Heart right ventricle (tissue), 16 donors: ENCODE measurements around the gene USP31. TPM values are rescaled to one million over a fixed set of nuclear protein-coding genes. Genes with fewer than 3 reads are reported as not detected.

ENCODE experiments used
- ATAC-seq, 8 donors: fragments of 200-7000 bp; cut with Tn5 transposase; one replicate each; pipeline ENCODE4 v1.9.1; 2020; ENCODE audit warnings: mild to moderate bottlenecking in 8 of 8, moderate library complexity in 8 of 8, moderate number of reproducible peaks in 1 of 8
- DNase-seq, 2 donors: peaks; one replicate each; pipeline ENCODE4 v3.0.0-alpha.2; 2020
- H3K27ac ChIP-seq, 10 donors: fragments of 200-600 bp; sonication (generic) in 2 of 10; one replicate each; pipeline versions ENCODE4 v1.5.0 to v1.8.0; 2020 to 2022; ENCODE audit warnings: mild to moderate bottlenecking in 3 of 10
- H3K27me3 ChIP-seq, 7 donors: fragments of 200-600 bp; one replicate each; pipeline ENCODE4 v1.8.0; 2021 to 2022; ENCODE audit warnings: mild to moderate bottlenecking in 2 of 7
- H3K36me3 ChIP-seq, 9 donors: fragments of 200-600 bp; sonication (generic) in 1 of 9; one replicate each; pipeline versions ENCODE4 v1.5.0 to v1.8.0; 2020 to 2022; ENCODE audit warnings: mild to moderate bottlenecking in 2 of 9
- H3K4me1 ChIP-seq, 9 donors: fragments of 200-600 bp; sonication (generic) in 1 of 9; one replicate each; pipeline versions ENCODE4 v1.5.0 to v1.8.0; 2020 to 2022; ENCODE audit warnings: mild to moderate bottlenecking in 4 of 9
- H3K4me3 ChIP-seq, 10 donors: fragments of 200-600 bp; sonication (generic) in 2 of 10; one replicate each; pipeline versions ENCODE4 v1.5.0 to v1.8.0; 2020 to 2022; ENCODE audit warnings: mild to moderate bottlenecking in 7 of 10, moderate library complexity in 2 of 10
- H3K9me3 ChIP-seq, 11 donors: fragments of 200-600 bp in 10 of 11; sonication (generic) in 2 of 11; one replicate each; pipeline versions ENCODE4 v1.5.0 to v1.8.0; 2013 to 2022; ENCODE audit warnings: mild to moderate bottlenecking in 2 of 11, control low read depth in 1 of 11, moderate library complexity in 1 of 11
- WGBS, 2 donors: extraction: QIAGEN DNeasy Blood & Tissue Kit; methylation state at CpG; one replicate each; pipeline ENCODE4 v1.1.7; 2013; ENCODE audit warnings: inconsistent platforms in 1 of 2; 5-methylcytosine and 5-hydroxymethylcytosine counted together
- intact Hi-C, 10 donors: fragments of 100-400 bp; cut with DNase I; formaldehyde crosslinking; loops; one replicate each; pipeline versions ENCODE4 v1.11.1 to v1.14.2; 2022
- polyA plus RNA-seq, 2 donors: library from polyadenylated mRNA; stranded (reverse); fragments of 200-250 nt; gene quantifications; one replicate each; pipeline ENCODE4 v1.2.3, GENCODE V29; 2013
- total RNA-seq, 10 donors: library from RNA; stranded (reverse); fragmentation: NEBNext Ultra II Directional in 3 of 10; extraction: Animal tissue kit (Norgen Biotek cat#: 25700) in 3 of 10; gene quantifications; one replicate each; pipeline versions ENCODE4 v1.2.1 to v1.2.4, GENCODE V29; 2021 to 2023
- TF ChIP-seq, protein P1 (sequence below), 9 donors: fragments of 200-600 bp; sonication (generic) in 2 of 9; IDR thresholded peaks; one replicate each; pipeline versions ENCODE4 v1.5.0 to v1.8.0; 2021 to 2022; ENCODE audit warnings: antibody characterized with exemption in 9 of 9, mild to moderate bottlenecking in 5 of 9, moderate library complexity in 1 of 9
- donor health status: Arrhythmogenic right ventricular cardiomyopathy.
- donor health status: ischemic (EF 13 %, LVEDD 7.1; RV severe dilation, severe dysfunction).
- donor health status: healthy with polysubstance abuse.
- donor health status: DM: no; HTN: yes; CAD: no.
- donor health status: DM: no; HTN: no; CAD: no.
- donor health status: ischemic (EF 25% LVEDD 6.9; RV normal size, moderate dysfunction).
- donor health status: ischemic (EF 25% LVEDD 5.7; RV mildly dilated, moderate dysfunction).
- donor health status: healthy.
- donor health status: DM: yes; HTN: yes; CAD: no.
- donor health status: Ischemic cardiomyopathy.
- donor health status: ischemic (EF 35%, LVEDD 5.7; RV mildly dilated, moderate dysfunction).
- donor health status: nonischemic (EF 11% LVEDD 7.7; RV severe dilation, severe dysfunction).
- donor health status: DM: yes; HTN: yes; CAD: no.
- donor health status: PGD.
- donor health status: ischemic (EF 29% LVEDD 5.4; RV normal size, mild dysfunction).
- donor health status: nonischemic (EF 23%, LVEDD 6.1; RV moderate dilation, normal function).

Gene USP31
- total and polyA plus RNA-seq, 12 donors, result 8.9 to 32.1 (median 22.4) TPM

DNA sequence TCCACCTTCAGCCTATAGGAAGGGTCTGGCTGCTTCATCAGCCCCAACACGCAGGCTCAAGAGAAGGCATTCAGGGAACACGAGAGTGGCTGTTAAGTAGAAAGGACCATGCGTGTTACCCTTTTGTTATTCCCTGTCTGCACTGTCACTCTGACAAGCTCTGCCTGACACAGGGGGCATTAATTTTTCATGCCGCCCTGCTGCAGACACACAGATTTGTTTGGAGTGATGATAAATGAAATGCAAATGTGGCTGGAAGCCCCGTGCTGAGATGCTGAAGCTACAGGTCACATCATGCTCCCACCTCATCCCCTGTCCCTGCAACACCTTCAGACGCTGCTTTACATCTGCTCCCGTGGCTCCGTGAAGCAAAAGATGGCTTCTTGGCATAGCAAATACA, 97.7 kb downstream of the USP31 start:
- Histone ChIP-seq H3K27me3 (peaks cover 0 to 39% (median 27%) of the 10 kb centered on the region in 7 donors), H3K36me3 (no peaks in the 10 kb centered on the region), H3K27ac (no peak overlapping the region), H3K9me3 (no peaks in the 10 kb centered on the region), H3K4me1 (no peaks in the 10 kb centered on the region), H3K4me3 (no peak overlapping the region)
- TF ChIP-seq, protein P1, sequence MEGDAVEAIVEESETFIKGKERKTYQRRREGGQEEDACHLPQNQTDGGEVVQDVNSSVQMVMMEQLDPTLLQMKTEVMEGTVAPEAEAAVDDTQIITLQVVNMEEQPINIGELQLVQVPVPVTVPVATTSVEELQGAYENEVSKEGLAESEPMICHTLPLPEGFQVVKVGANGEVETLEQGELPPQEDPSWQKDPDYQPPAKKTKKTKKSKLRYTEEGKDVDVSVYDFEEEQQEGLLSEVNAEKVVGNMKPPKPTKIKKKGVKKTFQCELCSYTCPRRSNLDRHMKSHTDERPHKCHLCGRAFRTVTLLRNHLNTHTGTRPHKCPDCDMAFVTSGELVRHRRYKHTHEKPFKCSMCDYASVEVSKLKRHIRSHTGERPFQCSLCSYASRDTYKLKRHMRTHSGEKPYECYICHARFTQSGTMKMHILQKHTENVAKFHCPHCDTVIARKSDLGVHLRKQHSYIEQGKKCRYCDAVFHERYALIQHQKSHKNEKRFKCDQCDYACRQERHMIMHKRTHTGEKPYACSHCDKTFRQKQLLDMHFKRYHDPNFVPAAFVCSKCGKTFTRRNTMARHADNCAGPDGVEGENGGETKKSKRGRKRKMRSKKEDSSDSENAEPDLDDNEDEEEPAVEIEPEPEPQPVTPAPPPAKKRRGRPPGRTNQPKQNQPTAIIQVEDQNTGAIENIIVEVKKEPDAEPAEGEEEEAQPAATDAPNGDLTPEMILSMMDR (IDR thresholded peaks at IDR 0.05), result no peak
- intact Hi-C loops, result no loop called here
- 74 to 77% methylated on average over 8 of the region's 8 CpGs for WGBS, 2 donors
- no peak for ATAC-seq
- DNase-seq, result no peak

DNA sequence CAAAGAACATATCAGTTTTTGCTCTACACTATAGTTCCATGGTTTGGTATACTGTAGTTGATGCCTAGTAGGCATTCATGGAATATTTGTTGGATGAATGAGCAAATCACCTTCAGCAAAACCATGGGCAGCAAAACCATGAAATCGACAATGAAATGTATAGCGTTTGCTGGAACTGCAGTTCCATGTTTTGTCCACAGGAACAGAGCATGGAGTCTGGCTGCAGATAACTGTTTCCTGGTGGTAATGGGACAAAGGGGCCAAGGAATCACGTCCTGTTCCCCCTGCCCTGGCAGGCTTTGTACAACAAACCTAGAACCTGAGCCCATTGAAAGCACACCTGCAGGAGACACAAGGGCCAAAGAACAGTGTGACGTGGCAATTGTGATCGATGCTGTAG, 101.1 kb downstream of the USP31 start:
- intact Hi-C loops, result no loop called here
- WGBS, 2 donors, result 69 to 71% methylated on average over 5 of the region's 5 CpGs
- DNase-seq (no peak), ATAC-seq (no peak)
- Histone ChIP-seq H3K27me3 (peaks cover 0 to 47% (median 33%) of the 10 kb centered on the region in 7 donors), H3K9me3 (peaks cover 0 to 13% (median 0%) of the 10 kb centered on the region in 11 donors), H3K4me3 (no peak overlapping the region), H3K4me1 (no peaks in the 10 kb centered on the region), H3K36me3 (no peaks in the 10 kb centered on the region), H3K27ac (no peak overlapping the region)
- TF ChIP-seq, protein P1 (IDR thresholded peaks at IDR 0.05), result no peak

DNA sequence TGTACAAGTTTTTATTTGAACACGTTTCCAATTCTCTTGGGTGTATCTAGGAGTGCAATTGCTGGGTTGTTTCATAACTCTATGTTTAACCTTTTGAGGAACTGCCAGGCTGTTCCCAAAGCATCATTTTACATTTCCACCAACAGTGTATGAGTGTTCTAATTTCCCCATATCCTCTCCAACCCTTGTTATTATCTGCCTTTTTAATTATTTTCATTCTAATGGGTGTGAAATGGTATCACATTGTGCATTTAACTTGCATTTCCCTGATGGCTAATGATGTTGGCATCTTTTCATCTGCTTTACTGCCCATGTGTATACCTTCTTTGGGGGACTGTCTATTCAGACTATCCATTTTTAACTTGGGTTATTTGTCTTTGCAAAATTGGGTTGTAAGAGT, 104.2 kb downstream of the USP31 start:
- ATAC-seq (no peak), DNase-seq (no peak)
- WGBS, 2 donors, result 65 to 68% methylated on average over 1 of the region's 1 CpG
- H3K27me3 ChIP-seq, result peaks cover 0 to 24% (median 9%) of the 10 kb centered on the region in 7 donors
- peaks cover 0 to 13% (median 0%) of the 10 kb centered on the region in 11 donors for H3K9me3 ChIP-seq
- no peaks in the 10 kb centered on the region for H3K4me1 ChIP-seq
- H3K36me3 ChIP-seq, result no peaks in the 10 kb centered on the region
- TF ChIP-seq, protein P1 (IDR thresholded peaks at IDR 0.05), result no peak
- intact Hi-C loops, result no loop called here
- H3K27ac ChIP-seq, result no peak overlapping the region
- no peak overlapping the region for H3K4me3 ChIP-seq

DNA sequence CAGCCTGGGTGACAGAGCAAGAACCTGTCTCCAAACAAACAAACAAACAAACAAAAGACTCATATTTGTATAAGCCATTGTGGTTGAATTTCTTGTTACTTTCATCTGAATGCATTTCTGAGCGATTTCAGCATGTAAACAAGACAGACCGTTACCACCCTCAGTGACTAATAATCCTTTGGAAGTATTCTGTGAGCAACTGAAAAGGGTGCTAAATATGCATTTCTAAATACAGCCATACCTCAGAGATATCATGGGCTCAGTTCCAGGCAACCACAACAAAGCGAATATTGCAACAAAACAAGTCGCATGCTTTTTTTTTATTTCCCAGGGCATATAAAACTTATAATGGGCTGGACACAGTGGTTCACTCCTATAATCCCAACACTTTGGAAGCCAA, 109.0 kb downstream of the USP31 start:
- TF ChIP-seq, protein P1 (IDR thresholded peaks at IDR 0.05), result no peak
- no peak overlapping the region for H3K4me3 ChIP-seq
- no peaks in the 10 kb centered on the region for H3K36me3 ChIP-seq
- intact Hi-C loops, result no loop called here
- 86 to 90% methylated on average over 4 of the region's 4 CpGs for WGBS, 2 donors
- H3K27me3 ChIP-seq, result peaks cover 0 to 9% (median 3%) of the 10 kb centered on the region in 7 donors
- ATAC-seq (no peak), DNase-seq (no peak)
- no peak overlapping the region for H3K27ac ChIP-seq
- peaks cover 0 to 14% (median 0%) of the 10 kb centered on the region in 11 donors for H3K9me3 ChIP-seq
- H3K4me1 ChIP-seq, result no peaks in the 10 kb centered on the region
